ENCODE data around the gene RTN3.
A peak's percentile ranks its signal among the peaks of the same experiment; 100 is the strongest.

The RTN3 gene

GRCh38 chr11:63738720-63739360 lies 57.5 kb downstream of the RTN3 start:
- no peak overlapping the region for H3K9ac ChIP-seq (ENCODE audit: low read depth, low read length)
- H3K36me3 ChIP-seq (ENCODE audit: insufficient read depth, low read length): no peaks in the 10 kb centered on the region
- peak overlapping the region; percentile 50 for H3K4me2 ChIP-seq (ENCODE audit: insufficient read depth, low read length)
- H3K4me3 ChIP-seq (ENCODE audit: low read depth in 1 of 2, low read length in 2 of 2): no peak overlapping the region
- peaks cover 25% of the 10 kb centered on the region; the same call in 1 of the 2 replicates for H4K20me1 ChIP-seq (ENCODE audit: insufficient read depth, low read length)
- H3K27me3 ChIP-seq (ENCODE audit: insufficient read depth, low read length, poor library complexity): no peaks in the 10 kb centered on the region
- H3K9me3 ChIP-seq (ENCODE audit: insufficient read depth, low read length, severe bottlenecking): no peaks in the 10 kb centered on the region
- DNase-seq (peak; percentile 70), ATAC-seq (ENCODE audit: insufficient read depth, low read depth) (peak; percentile 50; the same call in 1 of the 3 replicates)
- peaks cover 59% of the 10 kb centered on the region for H3K79me2 ChIP-seq (ENCODE audit: insufficient read depth, low read length)
- TF ChIP-seq, protein P1, sequence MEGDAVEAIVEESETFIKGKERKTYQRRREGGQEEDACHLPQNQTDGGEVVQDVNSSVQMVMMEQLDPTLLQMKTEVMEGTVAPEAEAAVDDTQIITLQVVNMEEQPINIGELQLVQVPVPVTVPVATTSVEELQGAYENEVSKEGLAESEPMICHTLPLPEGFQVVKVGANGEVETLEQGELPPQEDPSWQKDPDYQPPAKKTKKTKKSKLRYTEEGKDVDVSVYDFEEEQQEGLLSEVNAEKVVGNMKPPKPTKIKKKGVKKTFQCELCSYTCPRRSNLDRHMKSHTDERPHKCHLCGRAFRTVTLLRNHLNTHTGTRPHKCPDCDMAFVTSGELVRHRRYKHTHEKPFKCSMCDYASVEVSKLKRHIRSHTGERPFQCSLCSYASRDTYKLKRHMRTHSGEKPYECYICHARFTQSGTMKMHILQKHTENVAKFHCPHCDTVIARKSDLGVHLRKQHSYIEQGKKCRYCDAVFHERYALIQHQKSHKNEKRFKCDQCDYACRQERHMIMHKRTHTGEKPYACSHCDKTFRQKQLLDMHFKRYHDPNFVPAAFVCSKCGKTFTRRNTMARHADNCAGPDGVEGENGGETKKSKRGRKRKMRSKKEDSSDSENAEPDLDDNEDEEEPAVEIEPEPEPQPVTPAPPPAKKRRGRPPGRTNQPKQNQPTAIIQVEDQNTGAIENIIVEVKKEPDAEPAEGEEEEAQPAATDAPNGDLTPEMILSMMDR (IDR thresholded peaks at IDR 0.05; ENCODE audit: borderline replicate concordance, extremely low read depth, low read length, poor library complexity, severe bottlenecking): peak; percentile 88
- TF ChIP-seq EZH2 (IDR thresholded peaks at IDR 0.05; ENCODE audit: borderline replicate concordance, low read depth, low read length, severe bottlenecking): no peak
- no peak overlapping the region for H2AFZ ChIP-seq (ENCODE audit: low read depth, low read length)
- peaks cover 4% of the 10 kb centered on the region; the same call in 1 of the 2 replicates for H3K4me1 ChIP-seq (ENCODE audit: insufficient read depth, low read length)
- H3K27ac ChIP-seq (ENCODE audit: low read length): no peak overlapping the region

- Histone ChIP-seq H3K27me3 (ENCODE audit: insufficient read depth, low read length, poor library complexity) (no peaks in the 10 kb centered on the region), H3K4me3 (ENCODE audit: low read depth in 1 of 2, low read length in 2 of 2) (no peak overlapping the region), H3K4me1 (ENCODE audit: insufficient read depth, low read length) (no peaks in the 10 kb centered on the region), H3K9me3 (ENCODE audit: insufficient read depth, low read length, severe bottlenecking) (no peaks in the 10 kb centered on the region), H2AFZ (ENCODE audit: low read depth, low read length) (no peak overlapping the region), H3K27ac (ENCODE audit: low read length) (no peak overlapping the region), H4K20me1 (ENCODE audit: insufficient read depth, low read length) (peaks cover 31% of the 10 kb centered on the region; the same call in 1 of the 2 replicates), H3K79me2 (ENCODE audit: insufficient read depth, low read length) (peaks cover 78% of the 10 kb centered on the region), H3K4me2 (ENCODE audit: insufficient read depth, low read length) (no peak overlapping the region), H3K36me3 (ENCODE audit: insufficient read depth, low read length) (peaks cover 22% of the 10 kb centered on the region), H3K9ac (ENCODE audit: low read depth, low read length) (no peak overlapping the region)
- DNase-seq: no peak
- TF ChIP-seq EZH2 (IDR thresholded peaks at IDR 0.05; ENCODE audit: borderline replicate concordance, low read depth, low read length, severe bottlenecking): no peak
- TF ChIP-seq, protein P1 (IDR thresholded peaks at IDR 0.05; ENCODE audit: borderline replicate concordance, extremely low read depth, low read length, poor library complexity, severe bottlenecking): peak; percentile 42
- peak; percentile 47; the same call in 1 of the 3 replicates for ATAC-seq (ENCODE audit: insufficient read depth, low read depth)
These were observed 64.2 kb downstream of the RTN3 start for GRCh38 chr11:63745304-63746170.

DNA sequence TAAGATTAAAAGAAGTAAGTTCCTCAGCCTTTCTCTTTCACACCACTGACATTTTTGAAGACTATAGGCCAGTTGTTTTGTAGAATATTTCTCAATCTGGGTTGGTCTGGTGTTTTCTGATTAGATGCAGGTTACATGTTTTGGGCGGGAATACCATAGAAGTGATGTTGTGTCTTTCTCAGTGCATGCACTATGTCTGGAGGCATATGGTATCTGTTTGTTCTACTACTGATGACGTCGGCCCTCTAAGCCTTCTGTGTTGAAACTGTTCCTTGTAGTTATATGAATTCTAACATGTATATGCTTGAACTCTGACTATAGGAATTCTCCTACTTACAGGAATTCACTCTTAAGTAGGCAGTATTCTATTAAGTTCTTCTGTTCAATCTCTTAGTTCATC lies 65.7 kb downstream of the RTN3 start:
- no peaks in the 10 kb centered on the region for H3K9me3 ChIP-seq (ENCODE audit: insufficient read depth, low read length, severe bottlenecking)
- H3K4me1 ChIP-seq (ENCODE audit: insufficient read depth, low read length): no peaks in the 10 kb centered on the region
- H3K27ac ChIP-seq (ENCODE audit: low read length): no peak overlapping the region
- H3K4me2 ChIP-seq (ENCODE audit: insufficient read depth, low read length): no peak overlapping the region
- ATAC-seq (ENCODE audit: insufficient read depth, low read depth): no peak
- no peak overlapping the region for H3K4me3 ChIP-seq (ENCODE audit: low read depth in 1 of 2, low read length in 2 of 2)
- H4K20me1 ChIP-seq (ENCODE audit: insufficient read depth, low read length): peaks cover 30% of the 10 kb centered on the region; the same call in 1 of the 2 replicates
- H3K79me2 ChIP-seq (ENCODE audit: insufficient read depth, low read length): peaks cover 65% of the 10 kb centered on the region
- no peak overlapping the region for H2AFZ ChIP-seq (ENCODE audit: low read depth, low read length)
- no peaks in the 10 kb centered on the region for H3K27me3 ChIP-seq (ENCODE audit: insufficient read depth, low read length, poor library complexity)
- no peak for DNase-seq
- H3K9ac ChIP-seq (ENCODE audit: low read depth, low read length): no peak overlapping the region
- TF ChIP-seq, protein P1 (IDR thresholded peaks at IDR 0.05; ENCODE audit: borderline replicate concordance, extremely low read depth, low read length, poor library complexity, severe bottlenecking): no peak
- TF ChIP-seq EZH2 (IDR thresholded peaks at IDR 0.05; ENCODE audit: borderline replicate concordance, low read depth, low read length, severe bottlenecking): no peak
- peaks cover 35% of the 10 kb centered on the region for H3K36me3 ChIP-seq (ENCODE audit: insufficient read depth, low read length)
